Measurements from ENCODE around the gene HSD17B11.

GRCh38 chr4:87298362-87298761, 92.6 kb downstream of the HSD17B11 start:
- TF ChIP-seq, protein P1, sequence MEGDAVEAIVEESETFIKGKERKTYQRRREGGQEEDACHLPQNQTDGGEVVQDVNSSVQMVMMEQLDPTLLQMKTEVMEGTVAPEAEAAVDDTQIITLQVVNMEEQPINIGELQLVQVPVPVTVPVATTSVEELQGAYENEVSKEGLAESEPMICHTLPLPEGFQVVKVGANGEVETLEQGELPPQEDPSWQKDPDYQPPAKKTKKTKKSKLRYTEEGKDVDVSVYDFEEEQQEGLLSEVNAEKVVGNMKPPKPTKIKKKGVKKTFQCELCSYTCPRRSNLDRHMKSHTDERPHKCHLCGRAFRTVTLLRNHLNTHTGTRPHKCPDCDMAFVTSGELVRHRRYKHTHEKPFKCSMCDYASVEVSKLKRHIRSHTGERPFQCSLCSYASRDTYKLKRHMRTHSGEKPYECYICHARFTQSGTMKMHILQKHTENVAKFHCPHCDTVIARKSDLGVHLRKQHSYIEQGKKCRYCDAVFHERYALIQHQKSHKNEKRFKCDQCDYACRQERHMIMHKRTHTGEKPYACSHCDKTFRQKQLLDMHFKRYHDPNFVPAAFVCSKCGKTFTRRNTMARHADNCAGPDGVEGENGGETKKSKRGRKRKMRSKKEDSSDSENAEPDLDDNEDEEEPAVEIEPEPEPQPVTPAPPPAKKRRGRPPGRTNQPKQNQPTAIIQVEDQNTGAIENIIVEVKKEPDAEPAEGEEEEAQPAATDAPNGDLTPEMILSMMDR (IDR thresholded peaks at IDR 0.05), result no peak
- TF ChIP-seq EZH2 (IDR thresholded peaks at IDR 0.05; ENCODE audit: borderline replicate concordance, insufficient read depth, low read depth, low read length, poor library complexity, severe bottlenecking), result no peak
